Ectodermal cell (in vitro differentiated cells): ENCODE results near the gene IKZF1.
A peak's percentile ranks its signal among the peaks of the same experiment; 100 is the strongest.

Experiments
- H3K27ac ChIP-seq: 2 replicates; pipeline ENCODE4 v1.7.0; 2013; ENCODE audit warnings: mild to moderate bottlenecking, low read depth, low read length; ENCODE audit not compliant: insufficient read depth, poor library complexity, severe bottlenecking
- H3K27me3 ChIP-seq: 2 replicates; pipeline ENCODE4 v1.7.0; 2013; ENCODE audit warnings: mild to moderate bottlenecking, low read length; ENCODE audit not compliant: insufficient read depth, control insufficient read depth, poor library complexity, severe bottlenecking
- H3K36me3 ChIP-seq: one replicate; pipeline ENCODE4 v1.7.0; 2013; ENCODE audit warnings: low read length; ENCODE audit not compliant: control insufficient read depth, insufficient read depth
- H3K4me1 ChIP-seq: one replicate; pipeline ENCODE4 v1.7.0; 2013; ENCODE audit warnings: low read length; ENCODE audit not compliant: control insufficient read depth, insufficient read depth
- H3K4me3 ChIP-seq: 2 replicates; pipeline ENCODE4 v1.7.0; 2013; ENCODE audit warnings: low read depth, low read length, control low read depth; ENCODE audit not compliant: insufficient read depth
- H3K9me3 ChIP-seq: 2 replicates; pipeline ENCODE4 v1.7.0; 2013; ENCODE audit warnings: mild to moderate bottlenecking, low read length, moderate library complexity; ENCODE audit not compliant: control insufficient read depth
- WGBS, 2 experiments: methylation state at CpG; one replicate each; pipeline ENCODE4 v1.1.7; 2013; ENCODE audit warnings: missing lambda C conversion rate in 2 of 2; 5-methylcytosine and 5-hydroxymethylcytosine counted together

IKZF1 gene

GRCh38 chr7:50446542-50446960 is 142.0 kb downstream of the IKZF1 start:
- Histone ChIP-seq H3K27ac (no peak overlapping the region), H3K4me1 (peaks cover 7% of the 10 kb centered on the region), H3K27me3 (no peaks in the 10 kb centered on the region), H3K36me3 (peaks cover 9% of the 10 kb centered on the region), H3K4me3 (no peak overlapping the region), H3K9me3 (no peaks in the 10 kb centered on the region)
- WGBS, 2 experiments, result 92 to 95% methylated on average over 4 of the region's 4 CpGs

- no peaks in the 10 kb centered on the region for H3K9me3 ChIP-seq
- H3K27ac ChIP-seq, result no peak overlapping the region
- no peaks in the 10 kb centered on the region for H3K27me3 ChIP-seq
- H3K4me3 ChIP-seq, result no peak overlapping the region
- H3K36me3 ChIP-seq, result peaks cover 9% of the 10 kb centered on the region
- peaks cover 7% of the 10 kb centered on the region for H3K4me1 ChIP-seq
These were observed 144.3 kb downstream of the IKZF1 start for GRCh38 chr7:50448823-50449222.

- H3K27me3 ChIP-seq, result no peaks in the 10 kb centered on the region
- peaks cover 7% of the 10 kb centered on the region for H3K4me1 ChIP-seq
- peaks cover 9% of the 10 kb centered on the region for H3K36me3 ChIP-seq
- no peak overlapping the region for H3K27ac ChIP-seq
- peak overlapping the region; percentile 63 for H3K4me3 ChIP-seq
- H3K9me3 ChIP-seq, result no peaks in the 10 kb centered on the region
- WGBS, 2 experiments, result 29 to 31% methylated on average over 5 of the region's 5 CpGs
These were observed 145.0 kb downstream of the IKZF1 start for GRCh38 chr7:50449501-50449880.

GRCh38 chr7:50449881-50450589 is 145.5 kb downstream of the IKZF1 start, which contains the start of gene FIGNL1:
FIGNL1 (minus strand) TSS chr7:50450350; CDS start chr7:50447287, 3,063 bp downstream.
- Histone ChIP-seq H3K4me3 (peak within 1 kb of the TSS; percentile 63), H3K27me3 (no peaks in the 10 kb centered on the region), H3K36me3 (peaks cover 9% of the 10 kb centered on the region), H3K9me3 (no peaks in the 10 kb centered on the region), H3K27ac (peak within 1 kb of the TSS; percentile 33), H3K4me1 (peaks cover 7% of the 10 kb centered on the region)
- WGBS, 2 experiments, result 5 to 6% methylated on average over 63 of the region's 63 CpGs

- H3K4me3 ChIP-seq, result peak overlapping the region; percentile 63
- WGBS, 2 experiments, result 91% methylated on average over 32 of the region's 32 CpGs
- H3K27ac ChIP-seq, result no peak overlapping the region
- H3K36me3 ChIP-seq, result peaks cover 9% of the 10 kb centered on the region
- no peaks in the 10 kb centered on the region for H3K9me3 ChIP-seq
- peaks cover 7% of the 10 kb centered on the region for H3K4me1 ChIP-seq
- H3K27me3 ChIP-seq, result no peaks in the 10 kb centered on the region
These were observed 146.1 kb downstream of the IKZF1 start for GRCh38 chr7:50450590-50451032.
